ENCODE measurements around the gene NFIA. TPM values are rescaled to one million over a fixed set of nuclear protein-coding genes. Genes with fewer than 3 reads are reported as not detected.

Gene NFIA
- total RNA-seq, 2 experiments from 2014 or later = 4.2 to 5.7 TPM

- Mint-ChIP-seq H3K36me3 (no peaks in the 10 kb centered on the region), H3K9me3 (no peaks in the 10 kb centered on the region), H3K27ac (no peak overlapping the region), H3K4me3 (no peak overlapping the region), H3K27me3 (peaks cover 2% of the 10 kb centered on the region), H3K4me1 (no peaks in the 10 kb centered on the region)
- DNase-seq = no peak
- POLR2A ChIA-PET = no interaction called here
- ATAC-seq (ENCODE audit: low read depth) = no peak
Measured at GRCh38 chr1:61434276-61434675, 351.9 kb downstream of the NFIA start.

GRCh38 chr1:61435226-61435625 is 352.9 kb downstream of the NFIA start:
- H3K27ac Mint-ChIP-seq = no peak overlapping the region
- no peak overlapping the region for H3K4me3 Mint-ChIP-seq
- ATAC-seq (ENCODE audit: low read depth) = no peak
- no peaks in the 10 kb centered on the region for H3K4me1 Mint-ChIP-seq
- H3K36me3 Mint-ChIP-seq = no peaks in the 10 kb centered on the region
- no peak for DNase-seq
- H3K27me3 Mint-ChIP-seq = peaks cover 2% of the 10 kb centered on the region
- POLR2A ChIA-PET = no interaction called here
- H3K9me3 Mint-ChIP-seq = no peaks in the 10 kb centered on the region

DNA sequence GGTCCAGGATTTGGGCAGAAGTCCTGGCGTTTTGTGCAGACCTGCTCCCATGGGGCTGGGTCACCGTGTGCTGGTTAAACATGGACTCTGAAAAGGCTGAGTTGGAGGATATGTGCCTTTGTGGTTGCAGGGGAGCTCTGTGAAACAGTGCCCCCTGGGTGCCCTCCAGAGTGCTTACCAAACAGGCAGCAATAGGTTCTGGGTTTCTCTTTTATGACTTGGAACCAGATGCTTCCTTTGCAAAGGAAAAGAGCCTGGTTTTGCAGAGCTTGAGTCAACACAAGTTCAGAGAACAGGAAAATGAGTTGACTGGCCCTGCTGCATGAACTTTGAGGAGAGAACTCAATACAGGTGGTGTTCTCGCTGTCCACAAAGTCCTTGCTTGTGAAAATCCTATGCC is 353.7 kb downstream of the NFIA start:
- DNase-seq (no peak), ATAC-seq (ENCODE audit: low read depth) (no peak)
- Mint-ChIP-seq H3K4me1 (no peaks in the 10 kb centered on the region), H3K36me3 (no peaks in the 10 kb centered on the region), H3K27ac (no peak overlapping the region), H3K27me3 (peaks cover 2% of the 10 kb centered on the region), H3K4me3 (no peak overlapping the region), H3K9me3 (no peaks in the 10 kb centered on the region)
- POLR2A ChIA-PET = no interaction called here

DNA sequence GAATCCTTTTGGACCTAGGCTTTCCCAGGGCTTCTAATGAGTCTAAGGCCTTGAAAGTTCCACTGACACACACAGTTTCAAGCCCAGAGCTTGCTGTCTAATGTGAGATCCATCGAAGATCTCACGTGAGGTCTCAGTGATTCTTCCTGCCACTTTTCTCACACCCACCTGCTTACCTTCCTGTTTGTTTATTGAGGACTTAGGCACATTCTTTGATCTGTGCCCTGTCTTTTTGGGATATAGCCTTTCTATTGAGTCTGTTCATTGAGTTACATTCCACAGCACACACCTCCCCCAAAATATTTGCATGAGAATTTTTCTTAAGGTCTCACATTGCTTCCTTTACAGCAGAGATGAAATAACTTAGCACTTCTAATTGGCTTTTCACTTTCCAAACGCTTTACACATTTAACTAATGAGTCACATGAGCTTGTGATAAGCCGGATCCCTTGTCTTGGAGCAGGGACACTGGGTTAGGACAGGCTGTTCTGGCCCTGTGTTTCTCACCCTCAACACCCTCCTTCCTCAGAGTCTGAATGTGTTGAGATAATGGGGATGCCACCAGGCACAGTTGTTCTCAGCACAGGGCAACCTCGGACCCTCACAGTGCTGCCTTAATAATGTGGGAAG is 354.2 kb downstream of the NFIA start:
- no peak overlapping the region for H3K4me3 Mint-ChIP-seq
- DNase-seq (no peak), ATAC-seq (ENCODE audit: low read depth) (no peak)
- POLR2A ChIA-PET = no interaction called here
- H3K9me3 Mint-ChIP-seq = no peaks in the 10 kb centered on the region
- H3K27me3 Mint-ChIP-seq = peaks cover 2% of the 10 kb centered on the region
- no peaks in the 10 kb centered on the region for H3K4me1 Mint-ChIP-seq
- no peak overlapping the region for H3K27ac Mint-ChIP-seq
- no peaks in the 10 kb centered on the region for H3K36me3 Mint-ChIP-seq

DNA sequence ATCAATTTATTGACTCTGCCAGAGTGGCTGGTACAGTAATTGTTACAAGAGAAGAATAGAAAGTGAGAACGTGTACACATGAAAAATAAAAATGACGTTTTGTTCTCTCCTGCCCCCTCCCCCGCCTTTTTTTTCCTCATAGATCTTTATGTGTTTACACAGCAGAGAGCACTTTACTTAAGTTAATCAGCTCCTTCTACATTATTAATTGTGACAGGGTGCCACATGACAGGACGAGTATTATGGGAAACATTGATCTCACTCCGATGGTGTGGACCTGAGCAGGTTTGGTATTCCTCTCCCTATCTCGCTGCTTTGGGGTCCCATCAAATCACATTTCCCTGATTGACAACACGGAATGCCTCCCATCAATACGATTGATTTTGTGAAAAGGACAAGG is 356.9 kb downstream of the NFIA start:
- Mint-ChIP-seq H3K27ac (no peak overlapping the region), H3K36me3 (no peaks in the 10 kb centered on the region), H3K4me3 (no peak overlapping the region), H3K27me3 (no peaks in the 10 kb centered on the region), H3K4me1 (no peaks in the 10 kb centered on the region), H3K9me3 (no peaks in the 10 kb centered on the region)
- DNase-seq = no peak
- POLR2A ChIA-PET = no interaction called here
- no peak for ATAC-seq (ENCODE audit: low read depth)

DNA sequence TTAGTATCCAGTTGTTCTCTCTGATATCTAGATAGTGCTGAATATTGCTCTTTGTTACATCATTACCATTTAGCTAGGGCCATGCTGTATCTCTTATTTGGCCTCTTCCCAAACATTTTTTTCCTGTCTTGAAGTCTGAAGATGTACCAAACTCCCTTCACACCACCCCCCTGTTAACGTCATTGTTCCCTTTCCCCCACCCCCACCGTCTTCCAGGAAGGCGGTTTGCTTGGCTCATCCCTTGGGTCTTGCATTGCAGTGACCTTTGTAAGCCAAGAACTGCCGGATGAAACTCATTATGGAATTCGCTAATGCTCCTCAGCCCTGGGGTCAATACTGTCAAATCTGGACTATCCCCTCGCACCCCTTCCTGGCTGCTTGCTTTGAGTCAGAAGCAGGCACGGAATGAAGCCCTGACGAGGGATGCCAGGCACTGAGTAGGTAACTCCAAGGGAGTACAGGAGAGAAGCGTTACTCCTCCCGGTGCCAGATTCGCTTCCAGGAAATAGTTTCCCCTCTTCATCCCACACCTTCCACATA is 359.4 kb downstream of the NFIA start:
- no peak overlapping the region for H3K4me3 Mint-ChIP-seq
- H3K27me3 Mint-ChIP-seq = no peaks in the 10 kb centered on the region
- DNase-seq = no peak
- no peaks in the 10 kb centered on the region for H3K4me1 Mint-ChIP-seq
- no peaks in the 10 kb centered on the region for H3K9me3 Mint-ChIP-seq
- POLR2A ChIA-PET = no interaction called here
- no peak overlapping the region for H3K27ac Mint-ChIP-seq
- ATAC-seq (ENCODE audit: low read depth) = no peak
- no peaks in the 10 kb centered on the region for H3K36me3 Mint-ChIP-seq

- DNase-seq = no peak
- POLR2A ChIA-PET = no interaction called here
- Mint-ChIP-seq H3K27ac (no peak overlapping the region), H3K4me3 (no peak overlapping the region), H3K27me3 (no peaks in the 10 kb centered on the region), H3K9me3 (no peaks in the 10 kb centered on the region), H3K4me1 (no peaks in the 10 kb centered on the region), H3K36me3 (no peaks in the 10 kb centered on the region)
- ATAC-seq (ENCODE audit: low read depth) = no peak
Measured at GRCh38 chr1:61442544-61442943, 360.2 kb downstream of the NFIA start.

DNA sequence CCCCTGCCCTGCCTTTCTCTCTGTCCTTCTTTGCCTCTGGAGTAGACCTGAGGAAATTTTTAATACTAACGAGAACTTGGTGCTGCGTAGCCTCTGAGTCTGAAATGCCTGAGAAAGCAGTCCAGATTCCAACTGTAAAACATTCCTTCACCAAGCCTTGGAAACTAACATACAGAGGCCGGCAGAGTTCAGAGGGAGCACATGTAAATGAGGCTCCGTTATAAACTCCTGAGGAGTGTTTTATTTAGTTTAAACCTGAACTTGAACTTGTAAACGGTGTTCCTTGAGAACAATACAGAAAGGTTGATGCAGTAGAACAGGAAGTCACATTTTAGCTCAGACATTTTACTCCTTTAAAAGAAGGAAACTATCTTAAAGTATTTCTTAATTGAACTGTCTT is 361.9 kb downstream of the NFIA start:
- no peaks in the 10 kb centered on the region for H3K36me3 Mint-ChIP-seq
- H3K4me1 Mint-ChIP-seq = no peaks in the 10 kb centered on the region
- no peaks in the 10 kb centered on the region for H3K9me3 Mint-ChIP-seq
- DNase-seq = no peak
- H3K4me3 Mint-ChIP-seq = no peak overlapping the region
- ATAC-seq (ENCODE audit: low read depth) = no peak
- POLR2A ChIA-PET = no interaction called here
- no peaks in the 10 kb centered on the region for H3K27me3 Mint-ChIP-seq
- H3K27ac Mint-ChIP-seq = no peak overlapping the region

DNA sequence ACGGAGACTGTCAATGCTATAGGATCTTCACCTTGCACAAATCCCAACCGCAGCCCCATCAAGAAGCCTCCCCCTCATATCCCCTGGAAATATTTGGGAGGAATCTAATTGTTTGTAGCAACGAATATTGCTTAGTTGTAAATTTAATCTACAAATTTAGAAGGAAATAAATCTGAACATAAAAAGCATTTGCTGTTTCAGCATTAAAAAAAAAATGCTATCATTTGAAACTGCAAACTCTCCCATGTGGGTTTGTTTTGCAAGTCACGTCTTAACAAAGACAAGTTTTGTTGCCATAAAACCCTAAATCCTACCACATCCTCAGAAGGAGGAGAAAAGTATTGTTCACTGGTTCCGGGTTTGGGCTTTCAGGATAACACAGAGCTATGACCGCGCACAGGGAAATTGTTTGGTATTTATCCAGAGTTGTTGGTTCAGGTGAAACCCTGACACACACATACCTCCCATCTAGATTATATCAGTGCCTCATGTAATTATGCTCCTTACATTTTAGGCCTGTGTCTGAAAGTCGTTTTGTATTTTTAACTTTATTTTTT is 363.0 kb downstream of the NFIA start:
- Mint-ChIP-seq H3K27ac (no peak overlapping the region), H3K36me3 (no peaks in the 10 kb centered on the region), H3K27me3 (no peaks in the 10 kb centered on the region), H3K4me3 (no peak overlapping the region), H3K9me3 (no peaks in the 10 kb centered on the region), H3K4me1 (no peaks in the 10 kb centered on the region)
- POLR2A ChIA-PET = no interaction called here
- ATAC-seq (ENCODE audit: low read depth) (no peak), DNase-seq (no peak)

DNA sequence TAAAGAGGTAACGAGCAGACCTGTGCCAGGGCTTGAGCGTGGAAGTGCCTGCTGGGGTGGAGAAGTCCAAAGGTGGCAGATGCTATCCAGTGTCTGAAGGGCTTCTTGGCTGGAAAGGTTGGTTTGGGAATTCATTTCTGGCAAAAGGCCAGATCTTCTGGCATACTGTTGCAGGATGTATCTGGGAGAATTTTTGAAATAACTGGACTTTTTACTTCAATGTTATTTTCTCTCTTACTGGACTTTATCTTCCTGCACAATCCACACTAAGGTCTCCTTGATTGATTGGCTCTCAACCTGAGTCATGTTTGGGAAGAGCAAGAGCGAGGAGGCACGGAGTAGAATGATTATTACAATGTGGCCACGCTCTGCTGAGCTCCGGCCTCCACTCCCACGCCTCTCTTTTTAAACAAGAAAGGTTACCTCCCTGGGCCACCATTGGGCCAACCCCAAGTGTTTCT is 364.2 kb downstream of the NFIA start:
- no peaks in the 10 kb centered on the region for H3K36me3 Mint-ChIP-seq
- H3K4me1 Mint-ChIP-seq = no peaks in the 10 kb centered on the region
- POLR2A ChIA-PET = no interaction called here
- ATAC-seq (ENCODE audit: low read depth) (no peak), DNase-seq (no peak)
- no peak overlapping the region for H3K27ac Mint-ChIP-seq
- no peaks in the 10 kb centered on the region for H3K9me3 Mint-ChIP-seq
- no peaks in the 10 kb centered on the region for H3K27me3 Mint-ChIP-seq
- H3K4me3 Mint-ChIP-seq = no peak overlapping the region

DNA sequence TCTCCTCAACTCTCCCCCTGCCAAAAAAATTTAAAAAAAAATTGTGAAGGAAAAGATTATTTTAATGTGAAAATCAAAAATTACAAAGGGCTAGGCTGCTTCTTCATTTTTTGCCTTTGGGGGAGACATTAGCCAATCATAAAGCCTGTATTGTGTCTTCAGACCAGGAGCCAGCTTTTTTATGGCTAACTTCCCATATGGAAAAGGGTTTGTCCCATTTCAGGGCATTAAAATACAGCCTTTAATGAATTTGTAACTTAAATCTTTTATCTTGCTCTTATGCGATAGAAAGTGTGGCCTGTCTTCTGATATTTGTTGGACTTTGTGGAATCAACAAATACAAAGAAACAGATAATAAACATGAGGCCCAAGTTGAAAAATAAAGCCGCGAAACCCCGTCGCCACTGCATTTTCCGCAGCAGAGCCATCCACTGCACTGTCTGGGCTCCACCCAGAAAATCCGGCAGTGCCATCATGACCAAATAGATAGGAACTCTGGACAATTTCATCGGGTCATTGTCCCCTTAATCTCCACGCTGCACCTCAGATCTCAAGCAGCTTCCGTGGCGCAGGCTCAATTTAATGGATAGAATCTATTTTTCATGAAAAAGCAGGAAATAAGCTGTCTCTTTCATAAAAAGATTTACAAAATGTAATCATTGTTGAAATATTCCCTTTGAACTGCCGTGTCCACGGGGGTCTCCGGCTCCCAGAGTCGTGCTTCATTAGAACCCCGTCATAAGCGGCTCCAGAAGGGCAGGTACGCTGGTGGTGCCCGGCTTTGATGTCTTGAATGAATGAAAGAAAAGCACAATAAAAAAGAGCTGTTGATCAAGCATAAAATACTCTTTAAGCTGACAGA is 365.0 kb downstream of the NFIA start:
- no peak for DNase-seq
- ATAC-seq (ENCODE audit: low read depth) = no peak
- Mint-ChIP-seq H3K9me3 (no peaks in the 10 kb centered on the region), H3K4me1 (no peaks in the 10 kb centered on the region), H3K36me3 (no peaks in the 10 kb centered on the region), H3K27ac (no peak overlapping the region), H3K27me3 (no peaks in the 10 kb centered on the region), H3K4me3 (no peak overlapping the region)
- POLR2A ChIA-PET = no interaction called here

DNA sequence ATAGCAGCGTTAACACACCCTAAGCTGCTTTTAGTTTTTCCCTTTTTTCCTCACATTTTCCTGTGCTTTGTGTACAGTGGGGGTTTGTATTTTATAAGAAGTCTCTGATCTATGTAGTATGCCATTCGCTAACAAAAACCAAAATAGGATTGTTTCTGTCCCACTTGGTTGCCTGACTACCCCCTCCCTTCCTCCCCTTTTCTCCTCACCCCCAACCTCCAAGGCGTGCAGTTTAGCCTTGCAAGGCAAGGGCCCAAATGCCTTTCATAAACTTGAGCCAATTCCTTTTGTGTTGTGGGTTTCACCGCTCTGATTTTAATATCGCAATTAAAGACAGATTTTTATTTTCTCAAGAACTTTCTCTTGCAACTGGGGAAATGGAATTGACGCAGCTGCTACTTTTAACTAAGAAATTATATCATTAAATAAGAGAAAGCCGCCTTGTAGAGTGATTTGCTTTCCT is 365.6 kb downstream of the NFIA start:
- H3K4me3 Mint-ChIP-seq = no peak overlapping the region
- H3K4me1 Mint-ChIP-seq = peaks cover 1% of the 10 kb centered on the region
- H3K9me3 Mint-ChIP-seq = no peaks in the 10 kb centered on the region
- no peaks in the 10 kb centered on the region for H3K36me3 Mint-ChIP-seq
- H3K27me3 Mint-ChIP-seq = no peaks in the 10 kb centered on the region
- no peak for ATAC-seq (ENCODE audit: low read depth)
- no peak for DNase-seq
- H3K27ac Mint-ChIP-seq = no peak overlapping the region
- POLR2A ChIA-PET = no interaction called here

- Mint-ChIP-seq H3K9me3 (no peaks in the 10 kb centered on the region), H3K4me1 (peaks cover 9% of the 10 kb centered on the region), H3K4me3 (no peak overlapping the region), H3K36me3 (no peaks in the 10 kb centered on the region), H3K27me3 (no peaks in the 10 kb centered on the region), H3K27ac (no peak overlapping the region)
- POLR2A ChIA-PET = no interaction called here
- DNase-seq = no peak
- no peak for ATAC-seq (ENCODE audit: low read depth)
Measured at GRCh38 chr1:61448914-61449313, 366.6 kb downstream of the NFIA start.

DNA sequence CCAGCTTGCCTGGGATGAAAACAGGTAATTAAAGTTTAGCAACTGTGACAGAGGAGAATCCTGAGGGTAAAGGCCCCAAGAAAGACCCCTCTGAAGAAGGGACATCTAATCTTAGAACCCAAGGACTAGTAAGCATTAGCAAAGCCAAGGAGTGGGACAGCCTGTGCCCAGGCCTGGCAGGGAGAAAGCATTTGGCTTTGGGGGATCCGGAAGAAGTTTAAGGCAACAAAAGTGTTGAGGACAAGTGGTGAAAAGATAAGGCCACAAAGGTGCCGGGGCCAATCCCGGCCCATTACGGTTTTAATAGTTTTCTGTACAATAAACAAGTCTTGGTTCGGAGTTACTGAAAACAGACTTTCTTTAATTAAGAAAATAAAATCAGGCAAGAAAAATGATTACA is 367.0 kb downstream of the NFIA start:
- Mint-ChIP-seq H3K9me3 (no peaks in the 10 kb centered on the region), H3K4me3 (no peak overlapping the region), H3K27me3 (no peaks in the 10 kb centered on the region), H3K4me1 (peaks cover 9% of the 10 kb centered on the region), H3K27ac (no peak overlapping the region), H3K36me3 (no peaks in the 10 kb centered on the region)
- ATAC-seq (ENCODE audit: low read depth) (no peak), DNase-seq (no peak)
- POLR2A ChIA-PET = no interaction called here
